K562 (cell line): Measurements from ENCODE around the gene DUSP28. TPM values are rescaled to one million over a fixed set of nuclear protein-coding genes. Genes with fewer than 3 reads are reported as not detected.

Experiments used
- ATAC-seq: fragments of 200-7000 bp; cut with Tn5 transposase; 3 replicates; pipeline ENCODE4 v1.9.1; 2020; ENCODE audit warnings: moderate library complexity
- BruUV-seq: library from RNA; stranded (reverse); fragments of 400-500 nt; replicated peaks from 2 replicates; lab custom pipeline; 2021; lab: Mats Ljungman, UMichigan
- CTCF ChIA-PET: fragments of 300-600 bp; formaldehyde crosslinking; extraction: SDS; loops from one replicate; lab custom pipeline; 2021; ENCODE audit warnings: low intra/inter-chr PET ratio; lab: Yijun Ruan, JAX
- POLR2A ChIA-PET: fragments of 300-600, 350-650 bp; sonication (Branson Sonifier 250); formaldehyde crosslinking; extraction: SDS; loops from one replicate; lab custom pipeline; 2021; ENCODE audit warnings: antibody characterized with exemption, inconsistent platforms; lab: Yijun Ruan, JAX
- DNase-seq, 4 experiments: peaks; one replicate each; pipeline versions ENCODE4 v3.0.0 to v3.0.0-alpha.2; 2011 to 2018; ENCODE audit warnings: low spot score in 3 of 4, mixed read lengths in 3 of 4; ENCODE audit errors: extremely low read depth in 1 of 4
- FAIRE-seq: peaks from 2 replicates; lab custom pipeline; 2011; peaks lifted over from hg19 to GRCh38; lab: Jason Lieb, UNC
- H2AFZ ChIP-seq: 2 replicates; pipeline ENCODE4 v1.6.0; 2011; ENCODE audit warnings: low read depth, low read length, control low read depth, inconsistent platforms
- H3K27ac ChIP-seq: fragments of 200-600 bp; 3 replicates; pipeline ENCODE4 v1.8.0; 2011; ENCODE audit warnings: low read depth, mild to moderate bottlenecking, control low read depth, inconsistent platforms, low read length, moderate library complexity, mixed read lengths; ENCODE audit errors: extremely low read depth
- H3K27me3 ChIP-seq, 2 experiments: fragments of 300-600 bp in 1 of 2; 2 replicates in 1 of 2; 3 replicates in 1 of 2; pipeline versions ENCODE4 v1.6.0 to v1.8.0; 2011; ENCODE audit warnings: inconsistent platforms in 2 of 2, low read length in 2 of 2, mild to moderate bottlenecking in 1 of 2, mixed read lengths in 1 of 2, moderate library complexity in 1 of 2; ENCODE audit not compliant: control insufficient read depth in 2 of 2, insufficient read depth in 2 of 2
- H3K36me3 ChIP-seq: fragments of 300-600 bp; 3 replicates; pipeline ENCODE4 v1.8.0; 2011; ENCODE audit warnings: mild to moderate bottlenecking, low read length, inconsistent platforms; ENCODE audit not compliant: control insufficient read depth, insufficient read depth
- H3K4me1 ChIP-seq, 2 experiments: fragments of 200-600 bp in 1 of 2; replicated peaks in 1 of 2; 2 replicates in 1 of 2; 3 replicates in 1 of 2; pipeline versions ENCODE4 v1.5.1 to v1.8.0; 2011; ENCODE audit warnings: inconsistent platforms in 2 of 2, low read length in 2 of 2, mild to moderate bottlenecking in 1 of 2, mixed read lengths in 1 of 2, moderate library complexity in 1 of 2; ENCODE audit not compliant: control insufficient read depth in 2 of 2, insufficient read depth in 2 of 2
- H3K4me2 ChIP-seq: 2 replicates; pipeline ENCODE4 v1.6.1; 2011; ENCODE audit warnings: low read length, control low read depth, inconsistent platforms, mixed read lengths; ENCODE audit not compliant: insufficient read depth
- H3K4me3 ChIP-seq: fragments of 200-600 bp; sonication (generic), shearing (Covaris generic); 2 replicates; pipeline ENCODE4 v1.5.1; 2016; ENCODE audit warnings: control low read depth, inconsistent platforms
- H3K79me2 ChIP-seq: fragments of 200-600 bp; 3 replicates; pipeline ENCODE4 v1.8.0; 2011; ENCODE audit warnings: low read length, inconsistent platforms; ENCODE audit not compliant: control insufficient read depth, insufficient read depth
- H3K9ac ChIP-seq, 2 experiments: 2 replicates each; pipeline versions ENCODE4 v1.6.0 to v1.6.1; 2011; ENCODE audit warnings: low read depth in 2 of 2, low read length in 2 of 2, control low read depth in 1 of 2, inconsistent platforms in 1 of 2, mild to moderate bottlenecking in 1 of 2, mixed read lengths in 1 of 2; ENCODE audit not compliant: insufficient read depth in 1 of 2
- H3K9me1 ChIP-seq: one replicate; pipeline ENCODE4 v1.6.0; 2011; ENCODE audit warnings: inconsistent platforms, mild to moderate bottlenecking, low read length, moderate library complexity; ENCODE audit not compliant: control insufficient read depth, insufficient read depth
- H3K9me3 ChIP-seq: replicated peaks from 2 replicates; pipeline ENCODE4 v1.5.1; 2011; ENCODE audit warnings: low read depth, low read length, inconsistent platforms; ENCODE audit not compliant: control insufficient read depth, insufficient read depth
- H4K20me1 ChIP-seq: replicated peaks from 2 replicates; pipeline ENCODE4 v1.6.1; 2011; ENCODE audit warnings: low read length, inconsistent platforms, mixed read lengths; ENCODE audit not compliant: control insufficient read depth, insufficient read depth
- ESRRA ChIP-seq: fragments of 450-650 bp; IDR thresholded peaks from 2 replicates; pipeline ENCODE4 v1.6.1; 2014; ENCODE audit warnings: low read depth, mild to moderate bottlenecking, moderate library complexity, borderline replicate concordance
- FOS ChIP-seq: IDR thresholded peaks from 3 replicates; pipeline ENCODE4 v1.6.1; 2011; ENCODE audit not compliant: insufficient read length; ENCODE audit errors: extremely low read depth
- JUNB ChIP-seq: fragments of 450-650 bp; formaldehyde crosslinking; conservative IDR thresholded peaks from 2 replicates; pipeline ENCODE4 v1.4.0; 2020; ENCODE audit warnings: mild to moderate bottlenecking
- NCOR1 ChIP-seq: fragments of 450-650 bp; IDR thresholded peaks from 2 replicates; pipeline ENCODE4 v1.6.1; 2016; ENCODE audit warnings: mild to moderate bottlenecking, moderate library complexity
- NFE2 ChIP-seq: IDR thresholded peaks from 2 replicates; pipeline ENCODE4 v1.6.1; 2014; ENCODE audit warnings: antibody characterized with exemption, low read depth
- PPARD ChIP-seq: fragments of 250-450 bp; sonication (Bioruptor Pico); IDR thresholded peaks from 2 replicates; pipeline ENCODE4 v1.8.0; 2022; ENCODE audit warnings: inconsistent platforms, mild to moderate bottlenecking, moderate library complexity
- PRPF4 ChIP-seq: fragments of 200-400 bp; formaldehyde crosslinking; IDR thresholded peaks from one replicate; pipeline ENCODE4 v1.6.1; 2017; ENCODE audit warnings: low read length, low read depth, mild to moderate bottlenecking; ENCODE audit not compliant: insufficient read depth, poor library complexity, severe bottlenecking
- RAD51 ChIP-seq: fragments of 450-650 bp; IDR thresholded peaks from 2 replicates; pipeline ENCODE4 v1.7.1; 2016; ENCODE audit warnings: low read depth, mild to moderate bottlenecking, borderline replicate concordance
- SAP30 ChIP-seq: fragments of 200-600 bp; sonication (generic); IDR thresholded peaks from 2 replicates; pipeline ENCODE4 v1.6.1; 2012; ENCODE audit warnings: borderline replicate concordance, low read depth, mild to moderate bottlenecking, moderate library complexity, low read length, control low read depth, inconsistent platforms; ENCODE audit not compliant: insufficient read depth, poor library complexity, severe bottlenecking
- TCF7 ChIP-seq: sonication (generic); IDR thresholded peaks from 2 replicates; pipeline ENCODE4 v1.6.1; 2016; ENCODE audit warnings: antibody characterized with exemption, borderline replicate concordance
- ZC3H11A ChIP-seq: IDR thresholded peaks from 2 replicates; pipeline ENCODE4 v1.6.1; 2012; ENCODE audit warnings: low read depth, low read length, improper control_type of control experiment
- WGBS: fragments of 100-300 bp; shearing (Covaris generic); methylation state at CpG from one replicate; pipeline ENCODE4 v1.1.6; 2016; ENCODE audit warnings: low coverage, mixed read lengths; ENCODE audit not compliant: insufficient coverage; ENCODE audit errors: missing lambda C conversion rate; 5-methylcytosine and 5-hydroxymethylcytosine counted together
- in situ Hi-C: fragments of 300-500 bp; cut with MboI; formaldehyde crosslinking; loops from 4 replicates; pipeline ENCODE4 v1.15.0; 2018; ENCODE audit warnings: inconsistent platforms, mixed read lengths
- intact Hi-C: fragments of 100-400 bp; cut with micrococcal nuclease; formaldehyde crosslinking; loops from 2 replicates; pipeline ENCODE4 v1.14.2; 2022
- polyA plus RNA-seq, 8 experiments: library from polyadenylated mRNA; depleted of rRNA in 4 of 8; stranded (reverse) in 5 of 8; unstranded in 3 of 8; fragments of >200 nt; fragmentation: Nextera tagmentation in 2 of 8; fragmentation: Illumina TruSeq in 1 of 8; extraction: Ambion mirVana in 2 of 8; extraction: Trizol in 1 of 8; gene quantifications; 2 replicates each; pipeline versions ENCODE4 v1.2.1 to v1.2.3, GENCODE V29; 2011 to 2014; ENCODE audit warnings: inconsistent platforms in 1 of 8, missing spikeins in 1 of 8
- total RNA-seq, 7 experiments: library from RNA; depleted of rRNA in 6 of 7; stranded (reverse); fragments of >200 nt in 6 of 7; fragmentation: Illumina TruSeq in 2 of 7; extraction: Trizol in 2 of 7; gene quantifications; 2 replicates each; pipeline versions ENCODE4 v1.2.1 to v1.2.3, GENCODE V29; 2011 to 2021; ENCODE audit warnings: low replicate concordance in 1 of 7
- TF ChIP-seq, protein P1 (sequence below): fragments of 250-450 bp; sonication (Bioruptor Pico); IDR thresholded peaks from 2 replicates; pipeline ENCODE4 v1.8.0; 2021; ENCODE audit warnings: moderate library complexity, mild to moderate bottlenecking, inconsistent platforms
- TF ChIP-seq, protein P2 (sequence below): fragments of 250-450 bp; sonication (Bioruptor Pico); IDR thresholded peaks from 2 replicates; pipeline ENCODE4 v1.5.0; 2020; ENCODE audit warnings: mild to moderate bottlenecking, borderline replicate concordance
- TF ChIP-seq, protein P3 (sequence below): fragments of 450-650 bp; IDR thresholded peaks from 2 replicates; pipeline ENCODE4 v1.7.1; 2018; ENCODE audit warnings: mild to moderate bottlenecking, low read depth; ENCODE audit not compliant: partially characterized antibody
- TF ChIP-seq, protein P4 (sequence below): sonication (generic); formaldehyde crosslinking; IDR thresholded peaks from 2 replicates; pipeline ENCODE4 v1.8.0; 2022; ENCODE audit warnings: missing genetic modification reagents, mild to moderate bottlenecking, borderline replicate concordance

DUSP28 gene
- total and polyA plus RNA-seq, 9 of the 15 experiments (the other 6 are each of a cell fraction or from before 2014, with no cell fraction given) = 2.8 to 8.1 (median 4.2) TPM

DNA sequence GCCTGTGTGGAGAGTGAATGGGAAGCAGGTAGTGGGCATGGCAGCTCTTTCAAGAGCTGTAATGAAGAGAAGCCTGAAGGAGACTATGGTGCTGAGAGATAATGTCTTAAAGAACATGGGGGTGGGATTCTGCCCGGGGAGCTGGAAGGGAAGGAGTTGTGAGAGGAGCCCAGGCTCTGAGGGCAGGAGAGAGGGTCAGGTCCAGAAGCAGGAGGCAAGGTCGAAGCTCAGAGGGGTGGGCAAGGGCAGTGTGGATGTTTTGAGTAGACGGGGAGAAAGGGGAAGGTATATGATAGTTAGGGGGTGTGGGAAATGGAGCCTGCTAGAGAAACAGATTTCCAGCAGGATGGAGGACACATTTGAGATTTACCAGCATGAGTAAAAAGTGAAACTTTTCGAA, 28.5 kb downstream of the DUSP28 start:
- no peak for DNase-seq
- Histone ChIP-seq H3K4me3 (no peak overlapping the region), H3K4me2 (no peak overlapping the region; the same call in 1 of the 2 replicates), H3K9me1 (no peaks in the 10 kb centered on the region), H3K9ac (peak overlapping the region in 1 of 2 experiments; percentile 60; a peak in 1 of 4 replicates), H3K9me3 (no peaks in the 10 kb centered on the region), H4K20me1 (no peaks in the 10 kb centered on the region; the same call in 1 of the 2 replicates), H3K36me3 (peaks cover 28% of the 10 kb centered on the region; the same call in 2 of the 3 replicates), H2AFZ (no peak overlapping the region), H3K79me2 (peaks cover 40% of the 10 kb centered on the region), H3K4me1 (peaks cover 17 to 51% of the 10 kb centered on the region in 2 experiments), H3K27ac (no peak overlapping the region), H3K27me3 (no peaks in the 10 kb centered on the region)
- in situ Hi-C loops (no loop called here), intact Hi-C loops (no loop called here)
- FAIRE-seq = no peak
- 24% methylated on average over 3 of the region's 4 CpGs for WGBS
- no peak for ATAC-seq
- CTCF ChIA-PET = no interaction called here
- POLR2A ChIA-PET = interaction anchor here (0.6 to 1.4 kb wide), 2 partner anchors 9 to 92 kb away, joined by 3 to 4 read pairs; no protein-coding TSS in a partner anchor
- no TSS peak for BruUV-seq
- TF ChIP-seq PPARD (CRISPR knock-in tag) = no peak
- TF ChIP-seq ESRRA = no peak
- no peak for TF ChIP-seq RAD51
- no peak for TF ChIP-seq SAP30
- TF ChIP-seq, protein P1, sequence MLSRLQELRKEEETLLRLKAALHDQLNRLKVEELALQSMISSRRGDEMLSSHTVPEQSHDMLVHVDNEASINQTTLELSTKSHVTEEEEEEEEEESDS (CRISPR knock-in tag) = no peak
- TF ChIP-seq ZC3H11A = no peak
- TF ChIP-seq, protein P2, sequence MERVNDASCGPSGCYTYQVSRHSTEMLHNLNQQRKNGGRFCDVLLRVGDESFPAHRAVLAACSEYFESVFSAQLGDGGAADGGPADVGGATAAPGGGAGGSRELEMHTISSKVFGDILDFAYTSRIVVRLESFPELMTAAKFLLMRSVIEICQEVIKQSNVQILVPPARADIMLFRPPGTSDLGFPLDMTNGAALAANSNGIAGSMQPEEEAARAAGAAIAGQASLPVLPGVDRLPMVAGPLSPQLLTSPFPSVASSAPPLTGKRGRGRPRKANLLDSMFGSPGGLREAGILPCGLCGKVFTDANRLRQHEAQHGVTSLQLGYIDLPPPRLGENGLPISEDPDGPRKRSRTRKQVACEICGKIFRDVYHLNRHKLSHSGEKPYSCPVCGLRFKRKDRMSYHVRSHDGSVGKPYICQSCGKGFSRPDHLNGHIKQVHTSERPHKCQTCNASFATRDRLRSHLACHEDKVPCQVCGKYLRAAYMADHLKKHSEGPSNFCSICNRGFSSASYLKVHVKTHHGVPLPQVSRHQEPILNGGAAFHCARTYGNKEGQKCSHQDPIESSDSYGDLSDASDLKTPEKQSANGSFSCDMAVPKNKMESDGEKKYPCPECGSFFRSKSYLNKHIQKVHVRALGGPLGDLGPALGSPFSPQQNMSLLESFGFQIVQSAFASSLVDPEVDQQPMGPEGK (CRISPR knock-in tag) = no peak
- TF ChIP-seq, protein P3, sequence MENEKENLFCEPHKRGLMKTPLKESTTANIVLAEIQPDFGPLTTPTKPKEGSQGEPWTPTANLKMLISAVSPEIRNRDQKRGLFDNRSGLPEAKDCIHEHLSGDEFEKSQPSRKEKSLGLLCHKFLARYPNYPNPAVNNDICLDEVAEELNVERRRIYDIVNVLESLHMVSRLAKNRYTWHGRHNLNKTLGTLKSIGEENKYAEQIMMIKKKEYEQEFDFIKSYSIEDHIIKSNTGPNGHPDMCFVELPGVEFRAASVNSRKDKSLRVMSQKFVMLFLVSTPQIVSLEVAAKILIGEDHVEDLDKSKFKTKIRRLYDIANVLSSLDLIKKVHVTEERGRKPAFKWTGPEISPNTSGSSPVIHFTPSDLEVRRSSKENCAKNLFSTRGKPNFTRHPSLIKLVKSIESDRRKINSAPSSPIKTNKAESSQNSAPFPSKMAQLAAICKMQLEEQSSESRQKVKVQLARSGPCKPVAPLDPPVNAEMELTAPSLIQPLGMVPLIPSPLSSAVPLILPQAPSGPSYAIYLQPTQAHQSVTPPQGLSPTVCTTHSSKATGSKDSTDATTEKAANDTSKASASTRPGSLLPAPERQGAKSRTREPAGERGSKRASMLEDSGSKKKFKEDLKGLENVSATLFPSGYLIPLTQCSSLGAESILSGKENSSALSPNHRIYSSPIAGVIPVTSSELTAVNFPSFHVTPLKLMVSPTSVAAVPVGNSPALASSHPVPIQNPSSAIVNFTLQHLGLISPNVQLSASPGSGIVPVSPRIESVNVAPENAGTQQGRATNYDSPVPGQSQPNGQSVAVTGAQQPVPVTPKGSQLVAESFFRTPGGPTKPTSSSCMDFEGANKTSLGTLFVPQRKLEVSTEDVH = no peak
- no peak for TF ChIP-seq NCOR1
- no peak for TF ChIP-seq PRPF4
- TF ChIP-seq FOS = no peak
- TF ChIP-seq NFE2 = no peak
- TF ChIP-seq JUNB = no peak
- TF ChIP-seq, protein P4, sequence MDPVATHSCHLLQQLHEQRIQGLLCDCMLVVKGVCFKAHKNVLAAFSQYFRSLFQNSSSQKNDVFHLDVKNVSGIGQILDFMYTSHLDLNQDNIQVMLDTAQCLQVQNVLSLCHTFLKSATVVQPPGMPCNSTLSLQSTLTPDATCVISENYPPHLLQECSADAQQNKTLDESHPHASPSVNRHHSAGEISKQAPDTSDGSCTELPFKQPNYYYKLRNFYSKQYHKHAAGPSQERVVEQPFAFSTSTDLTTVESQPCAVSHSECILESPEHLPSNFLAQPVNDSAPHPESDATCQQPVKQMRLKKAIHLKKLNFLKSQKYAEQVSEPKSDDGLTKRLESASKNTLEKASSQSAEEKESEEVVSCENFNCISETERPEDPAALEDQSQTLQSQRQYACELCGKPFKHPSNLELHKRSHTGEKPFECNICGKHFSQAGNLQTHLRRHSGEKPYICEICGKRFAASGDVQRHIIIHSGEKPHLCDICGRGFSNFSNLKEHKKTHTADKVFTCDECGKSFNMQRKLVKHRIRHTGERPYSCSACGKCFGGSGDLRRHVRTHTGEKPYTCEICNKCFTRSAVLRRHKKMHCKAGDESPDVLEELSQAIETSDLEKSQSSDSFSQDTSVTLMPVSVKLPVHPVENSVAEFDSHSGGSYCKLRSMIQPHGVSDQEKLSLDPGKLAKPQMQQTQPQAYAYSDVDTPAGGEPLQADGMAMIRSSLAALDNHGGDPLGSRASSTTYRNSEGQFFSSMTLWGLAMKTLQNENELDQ = no peak
- no peak for TF ChIP-seq TCF7
